GM12878 (cell line): ENCODE measurements around the gene SACS. TPM values are rescaled to one million over a fixed set of nuclear protein-coding genes. Genes with fewer than 3 reads are reported as not detected.

Source experiments
- ATAC-seq: fragments of 200-7000 bp; cut with Tn5 transposase; 3 replicates; pipeline ENCODE4 v1.9.1; 2020; ENCODE audit warnings: mild to moderate bottlenecking, moderate library complexity
- BruUV-seq: library from RNA; stranded (reverse); fragments of 400-500 nt; replicated peaks from 2 replicates; lab custom pipeline; 2021; lab: Mats Ljungman, UMichigan
- CTCF ChIA-PET: fragments of 300-600 bp; sonication (Branson Sonifier 250); formaldehyde crosslinking; extraction: SDS; loops from one replicate; lab custom pipeline; 2021; ENCODE audit warnings: inconsistent platforms; lab: Yijun Ruan, JAX
- POLR2A ChIA-PET: fragments of 350-600 bp; formaldehyde crosslinking; extraction: SDS; loops from one replicate; lab custom pipeline; 2021; ENCODE audit warnings: inconsistent platforms; lab: Charles Lee
- RAD21 ChIA-PET: fragments of 300-600 bp; sonication (Branson Sonifier 250); formaldehyde crosslinking; loops from one replicate; lab custom pipeline; 2023; ENCODE audit warnings: antibody characterized with exemption; ENCODE audit not compliant: unreplicated experiment; lab: Charles Lee
- SMC1A ChIA-PET: fragments of 300-600 bp; sonication (Branson Sonifier 250); formaldehyde crosslinking; loops from one replicate; lab custom pipeline; 2023; ENCODE audit not compliant: unreplicated experiment, uncharacterized antibody; lab: Charles Lee
- DNase-seq: peaks from one replicate; pipeline ENCODE4 v3.0.0-alpha.2; 2011; ENCODE audit warnings: low read depth, low spot score
- FAIRE-seq: peaks from 3 replicates; lab custom pipeline; 2011; peaks lifted over from hg19 to GRCh38; lab: Jason Lieb, UNC
- H2AFZ ChIP-seq: 2 replicates; pipeline ENCODE4 v1.6.0; 2011; ENCODE audit warnings: low read depth, low read length, control low read depth; ENCODE audit not compliant: control insufficient read depth
- H3K27ac ChIP-seq: 2 replicates; pipeline ENCODE4 v1.5.1; 2011; ENCODE audit warnings: control low read depth; ENCODE audit not compliant: control insufficient read depth, insufficient read depth
- H3K27me3 ChIP-seq, 2 experiments: replicated peaks in 1 of 2; 2 replicates each; pipeline versions ENCODE4 v1.6.0 to v1.6.1; 2011; ENCODE audit warnings: low read length in 1 of 2; ENCODE audit not compliant: control insufficient read depth in 2 of 2, insufficient read depth in 2 of 2
- H3K36me3 ChIP-seq, 2 experiments: 2 replicates each; pipeline ENCODE4 v1.5.1; 2011; ENCODE audit warnings: low read length in 1 of 2; ENCODE audit not compliant: control insufficient read depth in 2 of 2, insufficient read depth in 2 of 2
- H3K4me1 ChIP-seq: 2 replicates; pipeline ENCODE4 v1.6.1; 2011; ENCODE audit warnings: mild to moderate bottlenecking, low read length, moderate library complexity, mixed read lengths; ENCODE audit not compliant: control insufficient read depth, insufficient read depth
- H3K4me2 ChIP-seq: 2 replicates; pipeline ENCODE4 v1.6.0; 2011; ENCODE audit warnings: control low read depth; ENCODE audit not compliant: control insufficient read depth, insufficient read depth
- H3K4me3 ChIP-seq: fragments of 200-600 bp; sonication (generic); 2 replicates; pipeline ENCODE4 v1.5.1; 2016
- H3K79me2 ChIP-seq: 2 replicates; pipeline ENCODE4 v1.6.0; 2011; ENCODE audit warnings: low read length; ENCODE audit not compliant: control insufficient read depth, insufficient read depth
- H3K9ac ChIP-seq: 2 replicates; pipeline ENCODE4 v1.8.0; 2011; ENCODE audit warnings: low read length, control low read depth, mixed read lengths; ENCODE audit not compliant: control insufficient read depth, insufficient read depth
- H3K9me3 ChIP-seq: replicated peaks from 3 replicates; pipeline ENCODE4 v1.5.1; 2011; ENCODE audit warnings: mild to moderate bottlenecking, low read length; ENCODE audit not compliant: control insufficient read depth, insufficient read depth
- H4K20me1 ChIP-seq: 2 replicates; pipeline ENCODE4 v1.6.0; 2011; ENCODE audit not compliant: control insufficient read depth, insufficient read depth
- E4F1 ChIP-seq: fragments of 450-650 bp; IDR thresholded peaks from 2 replicates; pipeline ENCODE4 v1.6.1; 2018; ENCODE audit warnings: borderline replicate concordance, mild to moderate bottlenecking; ENCODE audit not compliant: partially characterized antibody
- STAT1 ChIP-seq: fragments of 450-650 bp; conservative IDR thresholded peaks from 2 replicates; pipeline ENCODE4 v1.6.1; 2014; ENCODE audit warnings: antibody characterized with exemption, mild to moderate bottlenecking
- SUPT20H ChIP-seq: IDR thresholded peaks from 2 replicates; pipeline ENCODE4 v1.6.1; 2011; ENCODE audit warnings: low read depth, mild to moderate bottlenecking, low read length, moderate library complexity, borderline replicate concordance; ENCODE audit not compliant: control insufficient read depth
- ZNF384 ChIP-seq: IDR thresholded peaks from 2 replicates; pipeline ENCODE4 v1.6.1; 2012; ENCODE audit warnings: low read depth, mild to moderate bottlenecking, low read length, improper control_type of control experiment, borderline replicate concordance
- WGBS: methylation state at CpG from one replicate; pipeline ENCODE4 v1.1.6; 2016; ENCODE audit warnings: low lambda C conversion rate; ENCODE audit not compliant: insufficient replicate concordance, insufficient coverage; ENCODE audit errors: missing lambda C conversion rate; 5-methylcytosine and 5-hydroxymethylcytosine counted together
- in situ Hi-C: fragments of 300-500 bp; cut with MboI; formaldehyde crosslinking; loops from 9 replicates; pipeline ENCODE4 v1.14.3; 2018; ENCODE audit warnings: mixed read lengths
- intact Hi-C: fragments of 100-400 bp; cut with micrococcal nuclease; formaldehyde crosslinking; loops from one replicate; pipeline ENCODE4 v1.14.2; 2022; ENCODE audit not compliant: unreplicated experiment
- polyA plus RNA-seq, 11 experiments: library from polyadenylated mRNA; depleted of rRNA in 4 of 11; unstranded in 6 of 11; stranded (reverse) in 5 of 11; fragments of >200 nt; fragmentation: Nextera tagmentation in 4 of 11; fragmentation: Illumina TruSeq in 1 of 11; extraction: Ambion mirVana in 4 of 11; extraction: Trizol in 1 of 11; gene quantifications; 1 replicate in 1 of 11; 2 replicates in 10 of 11; pipeline versions ENCODE4 v1.2.1 to v1.2.3, GENCODE V29; 2011 to 2016; ENCODE audit warnings: inconsistent platforms in 2 of 11, missing spikeins in 2 of 11, low read depth in 1 of 11
- total RNA-seq, 4 experiments: library from RNA; depleted of rRNA in 3 of 4; stranded (reverse); fragments of >200 nt in 3 of 4; fragmentation: Illumina TruSeq in 1 of 4; extraction: Trizol in 1 of 4; gene quantifications; 2 replicates each; pipeline versions ENCODE4 v1.2.1 to v1.2.3, GENCODE V29; 2013 to 2021
- TF ChIP-seq, protein P1 (sequence below): fragments of 450-650 bp; IDR thresholded peaks from 2 replicates; pipeline ENCODE4 v1.6.1; 2016; ENCODE audit warnings: mild to moderate bottlenecking, moderate library complexity, borderline replicate concordance
- TF ChIP-seq, protein P2 (sequence below): fragments of 450-650 bp; formaldehyde crosslinking; IDR thresholded peaks from 2 replicates; pipeline ENCODE4 v1.5.0; 2022; ENCODE audit warnings: mild to moderate bottlenecking, missing genetic modification characterization

The SACS gene
- total and polyA plus RNA-seq, 10 of the 15 experiments (the other 5 are each of a cell fraction or from before 2014, with no cell fraction given) = 9.9 to 74.9 (median 22.1) TPM

- TF ChIP-seq, protein P1, sequence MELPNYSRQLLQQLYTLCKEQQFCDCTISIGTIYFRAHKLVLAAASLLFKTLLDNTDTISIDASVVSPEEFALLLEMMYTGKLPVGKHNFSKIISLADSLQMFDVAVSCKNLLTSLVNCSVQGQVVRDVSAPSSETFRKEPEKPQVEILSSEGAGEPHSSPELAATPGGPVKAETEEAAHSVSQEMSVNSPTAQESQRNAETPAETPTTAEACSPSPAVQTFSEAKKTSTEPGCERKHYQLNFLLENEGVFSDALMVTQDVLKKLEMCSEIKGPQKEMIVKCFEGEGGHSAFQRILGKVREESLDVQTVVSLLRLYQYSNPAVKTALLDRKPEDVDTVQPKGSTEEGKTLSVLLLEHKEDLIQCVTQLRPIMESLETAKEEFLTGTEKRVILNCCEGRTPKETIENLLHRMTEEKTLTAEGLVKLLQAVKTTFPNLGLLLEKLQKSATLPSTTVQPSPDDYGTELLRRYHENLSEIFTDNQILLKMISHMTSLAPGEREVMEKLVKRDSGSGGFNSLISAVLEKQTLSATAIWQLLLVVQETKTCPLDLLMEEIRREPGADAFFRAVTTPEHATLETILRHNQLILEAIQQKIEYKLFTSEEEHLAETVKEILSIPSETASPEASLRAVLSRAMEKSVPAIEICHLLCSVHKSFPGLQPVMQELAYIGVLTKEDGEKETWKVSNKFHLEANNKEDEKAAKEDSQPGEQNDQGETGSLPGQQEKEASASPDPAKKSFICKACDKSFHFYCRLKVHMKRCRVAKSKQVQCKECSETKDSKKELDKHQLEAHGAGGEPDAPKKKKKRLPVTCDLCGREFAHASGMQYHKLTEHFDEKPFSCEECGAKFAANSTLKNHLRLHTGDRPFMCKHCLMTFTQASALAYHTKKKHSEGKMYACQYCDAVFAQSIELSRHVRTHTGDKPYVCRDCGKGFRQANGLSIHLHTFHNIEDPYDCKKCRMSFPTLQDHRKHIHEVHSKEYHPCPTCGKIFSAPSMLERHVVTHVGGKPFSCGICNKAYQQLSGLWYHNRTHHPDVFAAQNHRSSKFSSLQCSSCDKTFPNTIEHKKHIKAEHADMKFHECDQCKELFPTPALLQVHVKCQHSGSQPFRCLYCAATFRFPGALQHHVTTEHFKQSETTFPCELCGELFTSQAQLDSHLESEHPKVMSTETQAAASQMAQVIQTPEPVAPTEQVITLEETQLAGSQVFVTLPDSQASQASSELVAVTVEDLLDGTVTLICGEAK = 0 out of 2 replicates have a peak, but pooled peaks have one; percentile 33
Measured at GRCh38 chr13:23321535-23322241, 111.8 kb downstream of the SACS start (continued).

DNA sequence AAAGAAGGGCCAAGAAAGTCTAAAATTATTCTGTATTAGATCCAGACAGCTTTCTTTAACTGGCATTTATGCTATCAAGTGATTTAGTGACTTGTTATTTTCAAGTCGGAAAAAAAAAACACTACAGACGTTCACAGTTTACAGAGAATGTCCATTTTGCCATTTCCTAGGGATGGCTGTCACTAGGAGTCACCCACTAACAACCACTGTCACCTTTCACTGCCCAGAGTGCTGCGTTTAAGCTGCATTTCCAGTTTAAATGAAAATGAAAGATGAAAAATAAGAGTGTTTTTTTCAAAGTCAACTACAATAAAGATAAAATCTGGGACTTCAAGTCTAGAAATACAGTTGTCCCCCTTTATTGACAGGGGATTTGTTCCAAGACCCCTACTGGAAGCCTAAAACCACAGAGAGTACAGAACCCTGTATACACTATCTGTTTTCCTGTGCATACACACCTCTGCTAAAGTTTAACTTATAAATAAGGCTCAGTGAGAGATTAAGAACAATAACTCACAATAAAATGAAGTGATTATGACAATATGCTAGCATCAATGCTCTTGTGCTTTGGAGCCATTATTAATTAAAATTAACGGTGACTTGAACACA, 112.5 kb downstream of the SACS start:
- DNase-seq = no peak
- ChIA-PET POLR2A (interaction anchor here (0.6 to 1.3 kb wide), 2 partner anchors 53 to 62 kb away, joined by 3 read pairs; no protein-coding TSS in a partner anchor), CTCF (interaction anchor here (0.6 to 3.7 kb wide), 11 partner anchors 9 to 521 kb away, joined by 3 to 29 read pairs (median 4); no protein-coding TSS in a partner anchor), RAD21 (interaction anchor here (1.1 to 2.5 kb wide), 7 partner anchors 25 to 530 kb away, joined by 3 to 14 read pairs (median 5); no protein-coding TSS in a partner anchor), SMC1A (interaction anchor here (0.8 to 2.6 kb wide), 12 partner anchors 9 to 1683 kb away, joined by 3 to 15 read pairs (median 4); no protein-coding TSS in a partner anchor)
- peak overlapping the region; percentile 55 for H3K9ac ChIP-seq
- peak overlapping the region; percentile 53 for H3K4me3 ChIP-seq
- in situ Hi-C loops = loop anchor here (5.0 kb wide), 1 partner anchor 519 kb away; no protein-coding TSS in a partner anchor
- H3K4me2 ChIP-seq = peak overlapping the region; percentile 78
- no peaks in the 10 kb centered on the region for H3K9me3 ChIP-seq
- ATAC-seq = peak; percentile 49
- H4K20me1 ChIP-seq = no peaks in the 10 kb centered on the region
- no peak for FAIRE-seq
- H3K36me3 ChIP-seq = no peaks in the 10 kb centered on the region
- peak overlapping the region; percentile 78 for H2AFZ ChIP-seq
- no TSS peak for BruUV-seq
- WGBS = 56% methylated on average over 4 of the region's 4 CpGs
- H3K27ac ChIP-seq = peak overlapping the region; percentile 26
- H3K4me1 ChIP-seq = peaks cover 26% of the 10 kb centered on the region
- no peaks in the 10 kb centered on the region for H3K79me2 ChIP-seq
- no peaks in the 10 kb centered on the region for H3K27me3 ChIP-seq
- intact Hi-C loops = loop anchor here (10.0 kb wide), 1 partner anchor 296 kb away; no protein-coding TSS in a partner anchor
- TF ChIP-seq, protein P2, sequence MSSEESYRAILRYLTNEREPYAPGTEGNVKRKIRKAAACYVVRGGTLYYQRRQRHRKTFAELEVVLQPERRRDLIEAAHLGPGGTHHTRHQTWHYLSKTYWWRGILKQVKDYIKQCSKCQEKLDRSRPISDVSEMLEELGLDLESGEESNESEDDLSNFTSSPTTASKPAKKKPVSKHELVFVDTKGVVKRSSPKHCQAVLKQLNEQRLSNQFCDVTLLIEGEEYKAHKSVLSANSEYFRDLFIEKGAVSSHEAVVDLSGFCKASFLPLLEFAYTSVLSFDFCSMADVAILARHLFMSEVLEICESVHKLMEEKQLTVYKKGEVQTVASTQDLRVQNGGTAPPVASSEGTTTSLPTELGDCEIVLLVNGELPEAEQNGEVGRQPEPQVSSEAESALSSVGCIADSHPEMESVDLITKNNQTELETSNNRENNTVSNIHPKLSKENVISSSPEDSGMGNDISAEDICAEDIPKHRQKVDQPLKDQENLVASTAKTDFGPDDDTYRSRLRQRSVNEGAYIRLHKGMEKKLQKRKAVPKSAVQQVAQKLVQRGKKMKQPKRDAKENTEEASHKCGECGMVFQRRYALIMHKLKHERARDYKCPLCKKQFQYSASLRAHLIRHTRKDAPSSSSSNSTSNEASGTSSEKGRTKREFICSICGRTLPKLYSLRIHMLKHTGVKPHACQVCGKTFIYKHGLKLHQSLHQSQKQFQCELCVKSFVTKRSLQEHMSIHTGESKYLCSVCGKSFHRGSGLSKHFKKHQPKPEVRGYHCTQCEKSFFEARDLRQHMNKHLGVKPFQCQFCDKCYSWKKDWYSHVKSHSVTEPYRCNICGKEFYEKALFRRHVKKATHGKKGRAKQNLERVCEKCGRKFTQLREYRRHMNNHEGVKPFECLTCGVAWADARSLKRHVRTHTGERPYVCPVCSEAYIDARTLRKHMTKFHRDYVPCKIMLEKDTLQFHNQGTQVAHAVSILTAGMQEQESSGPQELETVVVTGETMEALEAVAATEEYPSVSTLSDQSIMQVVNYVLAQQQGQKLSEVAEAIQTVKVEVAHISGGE (CRISPR knock-in tag) = no peak
- TF ChIP-seq SUPT20H (no peak), STAT1 (no peak), ZNF384 (no peak), E4F1 (no peak)
